ENCODE results near the gene STRADB. TPM values are rescaled to one million over a fixed set of nuclear protein-coding genes. Genes with fewer than 3 reads are reported as not detected.
A peak's percentile ranks its signal among the peaks of the same experiment; 100 is the strongest.

The STRADB gene
- polyA plus RNA-seq, 3 donors = 6.9 to 25.6 (median 22.0) TPM

DNA sequence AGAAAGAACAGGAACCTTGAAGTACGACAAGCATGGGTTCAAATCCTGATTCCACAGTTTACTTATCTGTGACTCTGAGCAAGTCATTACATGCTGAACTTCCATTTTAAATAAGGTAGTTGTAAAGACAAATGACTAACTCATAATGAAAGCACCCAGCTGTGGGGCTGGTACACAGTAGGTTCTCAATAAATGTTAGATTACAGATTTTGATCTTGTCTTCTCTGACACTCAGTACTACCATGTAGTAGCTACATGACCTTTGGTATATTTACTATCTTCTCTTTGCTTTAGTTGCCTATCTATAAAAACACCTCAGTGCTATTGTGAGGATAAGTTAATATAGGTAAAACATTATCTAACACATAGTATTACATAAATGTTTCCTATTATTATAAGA is 3.5 kb upstream of the STRADB start:
- peaks cover 21 to 24% of the 10 kb centered on the region in 2 donors for H3K4me1 ChIP-seq (ENCODE audit: control insufficient read depth in 1 of 2, insufficient read depth in 2 of 2, low read length in 2 of 2)

DNA sequence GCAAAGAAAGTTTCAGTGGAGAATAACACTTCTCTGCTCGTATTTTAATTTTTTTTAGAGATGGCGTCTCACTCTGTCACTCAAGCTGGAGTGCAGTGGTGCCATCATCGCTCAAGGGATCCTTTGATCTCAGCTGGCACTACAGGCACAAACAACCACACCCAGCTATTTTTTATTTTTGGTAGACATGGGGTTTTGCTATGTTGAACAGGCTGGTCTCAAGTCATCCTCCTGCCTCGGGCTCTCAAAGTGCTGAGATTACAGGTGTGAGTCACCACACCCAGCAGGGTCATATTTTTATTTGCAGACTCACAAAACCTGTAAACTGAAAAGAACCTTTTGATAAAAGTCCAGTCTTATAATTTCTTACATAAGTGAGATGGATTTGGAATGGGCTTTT is 2.8 kb upstream of the STRADB start:
- H3K9ac ChIP-seq (ENCODE audit: insufficient read depth, low read length, poor library complexity, severe bottlenecking) = no peak overlapping the region
- Mint-ChIP-seq H3K4me3 (no peak overlapping the region), H3K27me3 (ENCODE audit: low read depth in 3 of 3) (peaks cover 0 to 2% (median 2%) of the 10 kb centered on the region in 3 donors), H3K36me3 (peaks cover 6 to 12% of the 10 kb centered on the region in 2 donors), H3K27ac (no peak overlapping the region), H3K4me1 (peaks cover 27% of the 10 kb centered on the region), H3K9me3 (no peaks in the 10 kb centered on the region)
- peaks cover 21 to 24% of the 10 kb centered on the region in 2 donors for H3K4me1 ChIP-seq (ENCODE audit: control insufficient read depth in 1 of 2, insufficient read depth in 2 of 2, low read length in 2 of 2)
- peaks cover 5% of the 10 kb centered on the region for H4K20me1 ChIP-seq (ENCODE audit: insufficient read depth, low read length)
- no peaks in the 10 kb centered on the region for H3K9me3 ChIP-seq (replicated peaks in 1 of 2; ENCODE audit: control insufficient read depth in 1 of 2, insufficient read depth in 1 of 2, low read length in 2 of 2)
- no peak overlapping the region for H2AFZ ChIP-seq (ENCODE audit: insufficient read depth, low read depth, low read length, poor library complexity, severe bottlenecking)
- intact Hi-C loops (cut with micrococcal nuclease) = loop anchor here in 1 of 2 donors (10.0 kb wide), 1 partner anchor 336 kb away; the partner anchor contains the start of gene ALS2
- no peak overlapping the region for H3K27ac ChIP-seq (ENCODE audit: low read depth in 1 of 2, low read length in 2 of 2)
- no peaks in the 10 kb centered on the region for H3K27me3 ChIP-seq (ENCODE audit: control insufficient read depth in 2 of 2, insufficient read depth in 2 of 2, low read length in 2 of 2)
- H3K79me2 ChIP-seq (ENCODE audit: insufficient read depth, low read length) = peaks cover 54% of the 10 kb centered on the region
- DNase-seq = no peak
- no peak overlapping the region for H3K4me3 ChIP-seq (replicated peaks in 1 of 3; ENCODE audit: low read depth in 2 of 3, low read length in 3 of 3)
- WGBS (ENCODE audit: insufficient coverage) = no CpG with 5 or more reads among the region's 4 CpGs
- TF ChIP-seq, protein P1, sequence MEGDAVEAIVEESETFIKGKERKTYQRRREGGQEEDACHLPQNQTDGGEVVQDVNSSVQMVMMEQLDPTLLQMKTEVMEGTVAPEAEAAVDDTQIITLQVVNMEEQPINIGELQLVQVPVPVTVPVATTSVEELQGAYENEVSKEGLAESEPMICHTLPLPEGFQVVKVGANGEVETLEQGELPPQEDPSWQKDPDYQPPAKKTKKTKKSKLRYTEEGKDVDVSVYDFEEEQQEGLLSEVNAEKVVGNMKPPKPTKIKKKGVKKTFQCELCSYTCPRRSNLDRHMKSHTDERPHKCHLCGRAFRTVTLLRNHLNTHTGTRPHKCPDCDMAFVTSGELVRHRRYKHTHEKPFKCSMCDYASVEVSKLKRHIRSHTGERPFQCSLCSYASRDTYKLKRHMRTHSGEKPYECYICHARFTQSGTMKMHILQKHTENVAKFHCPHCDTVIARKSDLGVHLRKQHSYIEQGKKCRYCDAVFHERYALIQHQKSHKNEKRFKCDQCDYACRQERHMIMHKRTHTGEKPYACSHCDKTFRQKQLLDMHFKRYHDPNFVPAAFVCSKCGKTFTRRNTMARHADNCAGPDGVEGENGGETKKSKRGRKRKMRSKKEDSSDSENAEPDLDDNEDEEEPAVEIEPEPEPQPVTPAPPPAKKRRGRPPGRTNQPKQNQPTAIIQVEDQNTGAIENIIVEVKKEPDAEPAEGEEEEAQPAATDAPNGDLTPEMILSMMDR (IDR thresholded peaks at IDR 0.05) = no peak
- no peak overlapping the region for H3K4me2 ChIP-seq (replicated peaks; ENCODE audit: extremely low read depth, low read length, poor library complexity, severe bottlenecking)
- peaks cover 0 to 6% of the 10 kb centered on the region in 2 donors for H3K36me3 ChIP-seq (replicated peaks in 1 of 2; ENCODE audit: control insufficient read depth in 1 of 2, insufficient read depth in 2 of 2, low read length in 2 of 2)

More for the DNA sequence above, 3.5 kb upstream of the STRADB start:
- H3K9ac ChIP-seq (ENCODE audit: insufficient read depth, low read length, poor library complexity, severe bottlenecking) = no peak overlapping the region
- H3K4me2 ChIP-seq (replicated peaks; ENCODE audit: extremely low read depth, low read length, poor library complexity, severe bottlenecking) = no peak overlapping the region
- no peak overlapping the region for H3K27ac ChIP-seq (ENCODE audit: low read depth in 1 of 2, low read length in 2 of 2)
- H3K4me3 Mint-ChIP-seq = no peak overlapping the region
- H3K9me3 ChIP-seq (replicated peaks in 1 of 2; ENCODE audit: control insufficient read depth in 1 of 2, insufficient read depth in 1 of 2, low read length in 2 of 2) = no peaks in the 10 kb centered on the region
- WGBS (ENCODE audit: insufficient coverage) = no CpG with 5 or more reads among the region's 1 CpG
- no peak for DNase-seq
- peaks cover 0 to 2% (median under 1%) of the 10 kb centered on the region in 3 donors for H3K27me3 Mint-ChIP-seq (ENCODE audit: low read depth in 3 of 3)
- H4K20me1 ChIP-seq (ENCODE audit: insufficient read depth, low read length) = peaks cover 9% of the 10 kb centered on the region
- H3K79me2 ChIP-seq (ENCODE audit: insufficient read depth, low read length) = peaks cover 61% of the 10 kb centered on the region
- H3K9me3 Mint-ChIP-seq = no peaks in the 10 kb centered on the region
- H3K27me3 ChIP-seq (ENCODE audit: control insufficient read depth in 2 of 2, insufficient read depth in 2 of 2, low read length in 2 of 2) = no peaks in the 10 kb centered on the region
- peak overlapping the region in 1 of 7 donors; percentile 16 for H3K27ac Mint-ChIP-seq
- peaks cover 27% of the 10 kb centered on the region for H3K4me1 Mint-ChIP-seq
- TF ChIP-seq, protein P1 (IDR thresholded peaks at IDR 0.05) = no peak
- H3K4me3 ChIP-seq (replicated peaks in 1 of 3; ENCODE audit: low read depth in 2 of 3, low read length in 3 of 3) = no peak overlapping the region
- peaks cover 6 to 12% of the 10 kb centered on the region in 2 donors for H3K36me3 Mint-ChIP-seq
- peaks cover 0 to 6% of the 10 kb centered on the region in 2 donors for H3K36me3 ChIP-seq (replicated peaks in 1 of 2; ENCODE audit: control insufficient read depth in 1 of 2, insufficient read depth in 2 of 2, low read length in 2 of 2)
- H2AFZ ChIP-seq (ENCODE audit: insufficient read depth, low read depth, low read length, poor library complexity, severe bottlenecking) = no peak overlapping the region
- intact Hi-C loops (cut with micrococcal nuclease) = loop anchor here in 1 of 2 donors (10.0 kb wide), 1 partner anchor 337 kb away; the partner anchor contains the start of gene ALS2

All from CD14-positive monocyte (primary cell).